Measurements from ENCODE around the gene NT5DC3. TPM values are rescaled to one million over a fixed set of nuclear protein-coding genes. Genes with fewer than 3 reads are reported as not detected.

The NT5DC3 gene
- 39.6 and 65.6 TPM in 2 replicates for total RNA-seq (2011; cell fraction: chromatin; rRNA removed; ENCODE audit: low replicate concordance)
- total RNA-seq (2011; cell fraction: nucleolus; rRNA removed) = 22.3 and 29.6 TPM in 2 replicates
- 35.5 and 41.1 TPM in 2 replicates for total RNA-seq (2011; cell fraction: nucleoplasm; rRNA removed)
- total RNA-seq (2014; rRNA removed) = 20.4 and 24.5 TPM in 2 replicates
- 29.8 and 33.2 TPM in 2 replicates for total RNA-seq (2014; rRNA removed; fragmentation: Illumina TruSeq; extraction: Trizol)
- 23.5 and 25.7 TPM in 2 replicates for total RNA-seq (2015; rRNA removed; fragmentation: Illumina TruSeq; extraction: Trizol)
- total RNA-seq (2021) = 26.2 and 30.7 TPM in 2 replicates
- 6.3 and 11.0 TPM in 2 replicates for polyA plus RNA-seq (2011; rRNA removed)
- polyA plus RNA-seq (2011; cell fraction: cytosol; rRNA removed) = 3.8 and 11.5 TPM in 2 replicates
- polyA plus RNA-seq (2011; cell fraction: nucleus; rRNA removed) = 12.9 and 20.4 TPM in 2 replicates
- polyA plus RNA-seq (2012) = 6.8 and 9.8 TPM in 2 replicates
- polyA plus RNA-seq (2014; fragmentation: Illumina TruSeq; extraction: Trizol) = 14.9 and 16.2 TPM in 2 replicates
- polyA plus RNA-seq (2014; fragmentation: Nextera tagmentation; extraction: Ambion mirVana) = 10 to 100 TPM; 14.2 to 33.5 TPM
- 18.8 and 19.8 TPM in 2 replicates for polyA plus RNA-seq (2014; rRNA removed)
- 12.7 and 24.4 TPM in 2 replicates for polyA minus RNA-seq (2011; rRNA and poly(A)+ RNA removed)
- polyA minus RNA-seq (2011; cell fraction: cytosol; rRNA and poly(A)+ RNA removed) = 6.4 and 13.5 TPM in 2 replicates
- 6.9 and 22.4 TPM in 2 replicates for polyA minus RNA-seq (2011; cell fraction: nucleus; rRNA and poly(A)+ RNA removed)
- Bru-seq, nascent RNA = percentile 92 among the genes with signal in this experiment
- percentile 91 among the genes with signal in this experiment for BruChase-seq, experiment 1, labeled RNA remaining after a 2-hour chase
- percentile 91 among the genes with signal in this experiment for BruChase-seq, experiment 2, labeled RNA remaining after a 6-hour chase
- long read RNA-seq, experiment 1, partial matches to known transcripts = 2 of 18 reads
- long read RNA-seq, experiment 1, other reads (novel, unspliced or antisense) = 16 of 18 reads
- long read RNA-seq, experiment 2, partial matches to known transcripts = 0 of 8 reads
- long read RNA-seq, experiment 2, other reads (novel, unspliced or antisense) = 8 of 8 reads
- long read RNA-seq, experiment 3, partial matches to known transcripts = 1 of 9 reads
- long read RNA-seq, experiment 3, other reads (novel, unspliced or antisense) = 8 of 9 reads

DNA sequence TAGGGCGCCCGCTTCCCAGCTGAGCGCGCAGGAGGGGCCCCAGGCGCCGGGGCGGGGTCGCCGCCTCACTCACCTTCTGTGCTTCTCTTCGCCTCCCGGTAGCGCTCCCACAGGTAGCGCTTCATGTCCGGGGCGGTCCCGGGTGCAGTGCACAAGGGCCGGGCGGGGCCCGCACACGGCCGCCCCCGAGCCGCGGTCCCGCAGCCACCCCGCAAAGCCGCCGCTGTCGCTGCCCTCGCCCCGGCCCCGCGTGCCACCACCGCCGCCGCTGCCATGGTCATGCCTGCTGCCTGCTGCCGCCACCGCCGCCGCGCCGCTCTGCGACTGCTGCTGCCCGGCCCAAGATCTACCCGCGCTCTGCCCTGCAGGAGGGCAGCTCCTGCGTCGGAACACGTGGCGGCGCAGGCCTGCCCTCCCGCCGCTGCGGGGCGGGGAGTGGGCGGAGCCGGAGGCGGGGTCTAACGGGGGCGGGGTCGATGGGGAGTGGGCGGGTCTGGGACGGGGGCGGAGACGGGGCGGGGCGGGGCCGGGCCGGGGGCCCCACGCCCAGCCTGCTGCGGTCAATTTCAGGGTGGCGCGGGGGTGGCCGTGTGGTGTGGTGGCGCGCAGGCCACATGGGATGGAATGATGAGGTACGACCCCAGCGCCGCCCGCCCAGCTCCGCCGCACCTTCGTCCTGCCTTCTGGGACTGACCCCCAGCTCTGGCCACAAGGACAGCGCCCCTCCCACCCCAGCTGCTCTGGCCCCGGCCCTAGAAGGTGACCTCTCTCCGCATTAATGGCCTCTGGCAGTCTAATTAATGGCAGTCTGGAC is at the start of gene NT5DC3:
Gene NT5DC3, minus strand, starts transcription at position 359 of the 814 bp plus-strand sequence. Its CDS starts 78 bp downstream, at position 281.
- POLR2A ChIA-PET = interaction anchor here (0.6 to 1.3 kb wide), 7 partner anchors 9 to 1760 kb away, joined by 3 to 4 read pairs (median 3); no protein-coding TSS in a partner anchor
- CTCF ChIA-PET (ENCODE audit: low intra/inter-chr PET ratio) = interaction anchor here (0.7 kb wide), 1 partner anchor 29 kb away, joined by 3 read pairs; no protein-coding TSS in a partner anchor
- TF ChIP-seq, protein P1, sequence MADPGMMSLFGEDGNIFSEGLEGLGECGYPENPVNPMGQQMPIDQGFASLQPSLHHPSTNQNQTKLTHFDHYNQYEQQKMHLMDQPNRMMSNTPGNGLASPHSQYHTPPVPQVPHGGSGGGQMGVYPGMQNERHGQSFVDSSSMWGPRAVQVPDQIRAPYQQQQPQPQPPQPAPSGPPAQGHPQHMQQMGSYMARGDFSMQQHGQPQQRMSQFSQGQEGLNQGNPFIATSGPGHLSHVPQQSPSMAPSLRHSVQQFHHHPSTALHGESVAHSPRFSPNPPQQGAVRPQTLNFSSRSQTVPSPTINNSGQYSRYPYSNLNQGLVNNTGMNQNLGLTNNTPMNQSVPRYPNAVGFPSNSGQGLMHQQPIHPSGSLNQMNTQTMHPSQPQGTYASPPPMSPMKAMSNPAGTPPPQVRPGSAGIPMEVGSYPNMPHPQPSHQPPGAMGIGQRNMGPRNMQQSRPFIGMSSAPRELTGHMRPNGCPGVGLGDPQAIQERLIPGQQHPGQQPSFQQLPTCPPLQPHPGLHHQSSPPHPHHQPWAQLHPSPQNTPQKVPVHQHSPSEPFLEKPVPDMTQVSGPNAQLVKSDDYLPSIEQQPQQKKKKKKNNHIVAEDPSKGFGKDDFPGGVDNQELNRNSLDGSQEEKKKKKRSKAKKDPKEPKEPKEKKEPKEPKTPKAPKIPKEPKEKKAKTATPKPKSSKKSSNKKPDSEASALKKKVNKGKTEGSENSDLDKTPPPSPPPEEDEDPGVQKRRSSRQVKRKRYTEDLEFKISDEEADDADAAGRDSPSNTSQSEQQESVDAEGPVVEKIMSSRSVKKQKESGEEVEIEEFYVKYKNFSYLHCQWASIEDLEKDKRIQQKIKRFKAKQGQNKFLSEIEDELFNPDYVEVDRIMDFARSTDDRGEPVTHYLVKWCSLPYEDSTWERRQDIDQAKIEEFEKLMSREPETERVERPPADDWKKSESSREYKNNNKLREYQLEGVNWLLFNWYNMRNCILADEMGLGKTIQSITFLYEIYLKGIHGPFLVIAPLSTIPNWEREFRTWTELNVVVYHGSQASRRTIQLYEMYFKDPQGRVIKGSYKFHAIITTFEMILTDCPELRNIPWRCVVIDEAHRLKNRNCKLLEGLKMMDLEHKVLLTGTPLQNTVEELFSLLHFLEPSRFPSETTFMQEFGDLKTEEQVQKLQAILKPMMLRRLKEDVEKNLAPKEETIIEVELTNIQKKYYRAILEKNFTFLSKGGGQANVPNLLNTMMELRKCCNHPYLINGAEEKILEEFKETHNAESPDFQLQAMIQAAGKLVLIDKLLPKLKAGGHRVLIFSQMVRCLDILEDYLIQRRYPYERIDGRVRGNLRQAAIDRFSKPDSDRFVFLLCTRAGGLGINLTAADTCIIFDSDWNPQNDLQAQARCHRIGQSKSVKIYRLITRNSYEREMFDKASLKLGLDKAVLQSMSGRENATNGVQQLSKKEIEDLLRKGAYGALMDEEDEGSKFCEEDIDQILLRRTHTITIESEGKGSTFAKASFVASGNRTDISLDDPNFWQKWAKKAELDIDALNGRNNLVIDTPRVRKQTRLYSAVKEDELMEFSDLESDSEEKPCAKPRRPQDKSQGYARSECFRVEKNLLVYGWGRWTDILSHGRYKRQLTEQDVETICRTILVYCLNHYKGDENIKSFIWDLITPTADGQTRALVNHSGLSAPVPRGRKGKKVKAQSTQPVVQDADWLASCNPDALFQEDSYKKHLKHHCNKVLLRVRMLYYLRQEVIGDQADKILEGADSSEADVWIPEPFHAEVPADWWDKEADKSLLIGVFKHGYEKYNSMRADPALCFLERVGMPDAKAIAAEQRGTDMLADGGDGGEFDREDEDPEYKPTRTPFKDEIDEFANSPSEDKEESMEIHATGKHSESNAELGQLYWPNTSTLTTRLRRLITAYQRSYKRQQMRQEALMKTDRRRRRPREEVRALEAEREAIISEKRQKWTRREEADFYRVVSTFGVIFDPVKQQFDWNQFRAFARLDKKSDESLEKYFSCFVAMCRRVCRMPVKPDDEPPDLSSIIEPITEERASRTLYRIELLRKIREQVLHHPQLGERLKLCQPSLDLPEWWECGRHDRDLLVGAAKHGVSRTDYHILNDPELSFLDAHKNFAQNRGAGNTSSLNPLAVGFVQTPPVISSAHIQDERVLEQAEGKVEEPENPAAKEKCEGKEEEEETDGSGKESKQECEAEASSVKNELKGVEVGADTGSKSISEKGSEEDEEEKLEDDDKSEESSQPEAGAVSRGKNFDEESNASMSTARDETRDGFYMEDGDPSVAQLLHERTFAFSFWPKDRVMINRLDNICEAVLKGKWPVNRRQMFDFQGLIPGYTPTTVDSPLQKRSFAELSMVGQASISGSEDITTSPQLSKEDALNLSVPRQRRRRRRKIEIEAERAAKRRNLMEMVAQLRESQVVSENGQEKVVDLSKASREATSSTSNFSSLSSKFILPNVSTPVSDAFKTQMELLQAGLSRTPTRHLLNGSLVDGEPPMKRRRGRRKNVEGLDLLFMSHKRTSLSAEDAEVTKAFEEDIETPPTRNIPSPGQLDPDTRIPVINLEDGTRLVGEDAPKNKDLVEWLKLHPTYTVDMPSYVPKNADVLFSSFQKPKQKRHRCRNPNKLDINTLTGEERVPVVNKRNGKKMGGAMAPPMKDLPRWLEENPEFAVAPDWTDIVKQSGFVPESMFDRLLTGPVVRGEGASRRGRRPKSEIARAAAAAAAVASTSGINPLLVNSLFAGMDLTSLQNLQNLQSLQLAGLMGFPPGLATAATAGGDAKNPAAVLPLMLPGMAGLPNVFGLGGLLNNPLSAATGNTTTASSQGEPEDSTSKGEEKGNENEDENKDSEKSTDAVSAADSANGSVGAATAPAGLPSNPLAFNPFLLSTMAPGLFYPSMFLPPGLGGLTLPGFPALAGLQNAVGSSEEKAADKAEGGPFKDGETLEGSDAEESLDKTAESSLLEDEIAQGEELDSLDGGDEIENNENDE (IDR thresholded peaks at IDR 0.05; ENCODE audit: low read depth, low read length) = no peak
- TF ChIP-seq CHD4 (IDR thresholded peaks at IDR 0.05; ENCODE audit: insufficient read depth, insufficient replicate concordance, low read depth, low read length, poor library complexity, severe bottlenecking) = no peak
- TF ChIP-seq RBBP5 (IDR thresholded peaks at IDR 0.05; ENCODE audit: borderline replicate concordance, insufficient read depth, low read length, poor library complexity, severe bottlenecking) = peak; percentile 72

More for the DNA sequence above, at the start of gene NT5DC3:
- H3K79me2 ChIP-seq (ENCODE audit: control insufficient read depth, insufficient read depth, low read length) = peaks cover 40% of the 10 kb centered on the region
- no peaks in the 10 kb centered on the region for H3K9me3 ChIP-seq (replicated peaks; ENCODE audit: control insufficient read depth, insufficient read depth, low read depth, low read length)
- H3K9me1 ChIP-seq (ENCODE audit: control insufficient read depth, insufficient read depth, low read length) = no peaks in the 10 kb centered on the region
- no peaks in the 10 kb centered on the region for H3K36me3 ChIP-seq (ENCODE audit: control insufficient read depth, insufficient read depth, low read length)
- BruUV-seq (replicated peaks) = no TSS peak
- no peaks in the 10 kb centered on the region for H3K27me3 ChIP-seq (ENCODE audit: control insufficient read depth in 2 of 2, insufficient read depth in 2 of 2, low read length in 2 of 2)
- peaks cover 5% of the 10 kb centered on the region; the same call in 1 of the 2 replicates for H4K20me1 ChIP-seq (replicated peaks; ENCODE audit: control insufficient read depth, insufficient read depth, low read length)
- in situ Hi-C loops (cut with MboI) = no loop called here
- peak within 1 kb of the TSS; percentile 81 for H3K4me3 ChIP-seq
- peak within 1 kb of the TSS; percentile 89 for H3K4me2 ChIP-seq (ENCODE audit: insufficient read depth, low read length)
- intact Hi-C loops (cut with micrococcal nuclease) = loop anchor here (2.0 kb wide), 1 partner anchor 32 kb away; no protein-coding TSS in a partner anchor
- 0% methylated on average over 30 of the region's 86 CpGs for WGBS (ENCODE audit: insufficient coverage, low coverage, missing lambda C conversion rate)
- FAIRE-seq (no peak), ATAC-seq (peak; percentile 88), DNase-seq (ENCODE audit: extremely low read depth in 1 of 4, low spot score in 3 of 4) (peak; percentile 82 to 93 (median 90))
- peaks cover 10 to 25% of the 10 kb centered on the region in 2 experiments; a peak in 4 of 5 replicates for H3K4me1 ChIP-seq (replicated peaks in 1 of 2; ENCODE audit: control insufficient read depth in 2 of 2, insufficient read depth in 2 of 2, low read length in 2 of 2)
- peak within 1 kb of the TSS; percentile 85 to 95 for H3K9ac ChIP-seq (ENCODE audit: insufficient read depth in 1 of 2, low read depth in 2 of 2, low read length in 2 of 2)
- H3K27ac ChIP-seq (ENCODE audit: extremely low read depth, low read depth, low read length) = peak within 1 kb of the TSS; percentile 86
- H2AFZ ChIP-seq (ENCODE audit: low read depth, low read length) = peak within 1 kb of the TSS; percentile 94
